SK-N-SH treated with all-trans-retinoic acid at 6 μM for 48 hours (cell line): ENCODE results near the gene AKAP13.

ENCODE experiments used
- ATAC-seq: fragments of 200-7000 bp; cut with Tn5 transposase; 3 replicates; pipeline ENCODE4 v1.9.1; 2020; ENCODE audit warnings: mild to moderate bottlenecking, moderate library complexity
- ARNTL ChIP-seq: fragments of 450-650 bp; formaldehyde crosslinking; IDR thresholded peaks from 2 replicates; pipeline ENCODE4 v1.5.0; 2020; ENCODE audit warnings: low read depth, mild to moderate bottlenecking, moderate library complexity, borderline replicate concordance
- BACH2 ChIP-seq: fragments of 250-450 bp; sonication (Bioruptor Pico); IDR thresholded peaks from 2 replicates; pipeline ENCODE4 v1.9.0; 2021; ENCODE audit warnings: mild to moderate bottlenecking, borderline replicate concordance
- CSDC2 ChIP-seq: fragments of 250-450 bp; sonication (Bioruptor Pico); IDR thresholded peaks from 2 replicates; pipeline ENCODE4 v1.5.0; 2020; ENCODE audit warnings: mild to moderate bottlenecking, moderate library complexity
- ESRRG ChIP-seq: fragments of 250-450 bp; sonication (Bioruptor Pico); IDR thresholded peaks from 2 replicates; pipeline ENCODE4 v1.6.1; 2021; ENCODE audit warnings: mild to moderate bottlenecking
- GLIS3 ChIP-seq: fragments of 250-450 bp; sonication (Bioruptor Pico); IDR thresholded peaks from 2 replicates; pipeline ENCODE4 v1.5.0; 2020; ENCODE audit warnings: mild to moderate bottlenecking, moderate library complexity
- ISL1 ChIP-seq: fragments of 250-450 bp; sonication (Bioruptor Pico); IDR thresholded peaks from 2 replicates; pipeline ENCODE4 v2.1.2; 2022; ENCODE audit warnings: mild to moderate bottlenecking, moderate library complexity
- OSR1 ChIP-seq: fragments of 250-450 bp; sonication (Bioruptor Pico); IDR thresholded peaks from 2 replicates; pipeline ENCODE4 v1.8.0; 2022; ENCODE audit warnings: moderate library complexity, mild to moderate bottlenecking, inconsistent platforms
- PPARA ChIP-seq: fragments of 250-450 bp; sonication (Bioruptor Pico); IDR thresholded peaks from 2 replicates; pipeline ENCODE4 v1.5.0; 2020; ENCODE audit warnings: mild to moderate bottlenecking, borderline replicate concordance
- RARB ChIP-seq: fragments of 250-450 bp; sonication (Bioruptor Pico); IDR thresholded peaks from 2 replicates; pipeline ENCODE4 v1.8.0; 2021; ENCODE audit warnings: mild to moderate bottlenecking, moderate library complexity
- SNAI2 ChIP-seq: fragments of 250-450 bp; sonication (Bioruptor Pico); IDR thresholded peaks from 2 replicates; pipeline ENCODE4 v1.5.0; 2020; ENCODE audit warnings: mild to moderate bottlenecking, moderate library complexity
- TOX ChIP-seq: fragments of 250-450 bp; sonication (Bioruptor Pico); IDR thresholded peaks from 2 replicates; pipeline ENCODE4 v1.8.0; 2021; ENCODE audit warnings: mild to moderate bottlenecking, moderate library complexity, borderline replicate concordance
- ZC3H10 ChIP-seq: fragments of 250-450 bp; sonication (Bioruptor Pico); IDR thresholded peaks from 2 replicates; pipeline ENCODE4 v1.5.1; 2021; ENCODE audit warnings: mild to moderate bottlenecking, moderate library complexity
- ZFP3 ChIP-seq: fragments of 250-450 bp; sonication (Bioruptor Pico); IDR thresholded peaks from 2 replicates; pipeline ENCODE4 v1.5.0; 2020; ENCODE audit warnings: mild to moderate bottlenecking, moderate library complexity
- ZFP30 ChIP-seq: fragments of 450-650 bp; formaldehyde crosslinking; IDR thresholded peaks from 2 replicates; pipeline ENCODE4 v1.5.0; 2022; ENCODE audit warnings: mild to moderate bottlenecking, moderate library complexity
- ZNF565 ChIP-seq: fragments of 450-650 bp; formaldehyde crosslinking; conservative IDR thresholded peaks from 2 replicates; pipeline ENCODE4 v1.5.0; 2020; ENCODE audit warnings: low read depth, mild to moderate bottlenecking, moderate library complexity
- ZNF70 ChIP-seq: fragments of 450-650 bp; formaldehyde crosslinking; IDR thresholded peaks from 2 replicates; pipeline ENCODE4 v1.5.0; 2020; ENCODE audit warnings: mild to moderate bottlenecking, moderate library complexity
- ZNF8 ChIP-seq: fragments of 450-650 bp; formaldehyde crosslinking; IDR thresholded peaks from 2 replicates; pipeline ENCODE4 v1.5.0; 2020; ENCODE audit warnings: mild to moderate bottlenecking, moderate library complexity
- TF ChIP-seq, protein P1 (sequence below): fragments of 250-450 bp; sonication (Bioruptor Pico); IDR thresholded peaks from 2 replicates; pipeline ENCODE4 v1.5.0; 2020; ENCODE audit warnings: mild to moderate bottlenecking, moderate library complexity
- TF ChIP-seq, protein P2 (sequence below): fragments of 250-450 bp; sonication (Bioruptor Pico); IDR thresholded peaks from 2 replicates; pipeline ENCODE4 v1.8.0; 2021; ENCODE audit warnings: low read depth, mild to moderate bottlenecking, moderate library complexity, borderline replicate concordance
- TF ChIP-seq, protein P3 (sequence below): fragments of 250-450 bp; sonication (Bioruptor Pico); IDR thresholded peaks from 2 replicates; pipeline ENCODE4 v1.5.1; 2020; ENCODE audit warnings: low read depth, mild to moderate bottlenecking, moderate library complexity
- TF ChIP-seq, protein P4 (sequence below): fragments of 250-450 bp; sonication (Bioruptor Pico); IDR thresholded peaks from 2 replicates; pipeline ENCODE4 v1.5.1; 2021; ENCODE audit warnings: mild to moderate bottlenecking, moderate library complexity

Gene AKAP13

DNA sequence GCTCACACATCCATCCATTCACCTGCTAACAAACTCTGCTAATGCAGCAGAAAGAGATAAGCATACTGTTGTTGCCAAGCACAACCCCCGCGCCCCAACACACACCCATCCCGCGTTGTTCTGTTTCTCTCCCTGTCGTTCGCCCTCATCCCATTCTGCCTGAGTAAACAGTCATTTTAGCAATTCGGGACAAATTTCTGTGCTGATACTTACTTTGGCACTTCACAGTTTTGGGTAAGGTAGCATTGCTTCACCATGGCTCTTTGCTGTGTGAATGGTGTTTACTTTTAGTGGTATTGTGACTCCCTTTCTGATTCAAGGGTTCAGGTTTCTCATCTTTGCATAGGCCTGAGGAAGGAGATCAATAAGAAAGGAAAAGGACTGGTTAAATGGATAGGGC lies 149.7 kb downstream of the AKAP13 start:
- TF ChIP-seq TOX (CRISPR knock-in tag): no peak
- no peak for TF ChIP-seq ZNF8 (CRISPR knock-in tag)
- TF ChIP-seq, protein P1, sequence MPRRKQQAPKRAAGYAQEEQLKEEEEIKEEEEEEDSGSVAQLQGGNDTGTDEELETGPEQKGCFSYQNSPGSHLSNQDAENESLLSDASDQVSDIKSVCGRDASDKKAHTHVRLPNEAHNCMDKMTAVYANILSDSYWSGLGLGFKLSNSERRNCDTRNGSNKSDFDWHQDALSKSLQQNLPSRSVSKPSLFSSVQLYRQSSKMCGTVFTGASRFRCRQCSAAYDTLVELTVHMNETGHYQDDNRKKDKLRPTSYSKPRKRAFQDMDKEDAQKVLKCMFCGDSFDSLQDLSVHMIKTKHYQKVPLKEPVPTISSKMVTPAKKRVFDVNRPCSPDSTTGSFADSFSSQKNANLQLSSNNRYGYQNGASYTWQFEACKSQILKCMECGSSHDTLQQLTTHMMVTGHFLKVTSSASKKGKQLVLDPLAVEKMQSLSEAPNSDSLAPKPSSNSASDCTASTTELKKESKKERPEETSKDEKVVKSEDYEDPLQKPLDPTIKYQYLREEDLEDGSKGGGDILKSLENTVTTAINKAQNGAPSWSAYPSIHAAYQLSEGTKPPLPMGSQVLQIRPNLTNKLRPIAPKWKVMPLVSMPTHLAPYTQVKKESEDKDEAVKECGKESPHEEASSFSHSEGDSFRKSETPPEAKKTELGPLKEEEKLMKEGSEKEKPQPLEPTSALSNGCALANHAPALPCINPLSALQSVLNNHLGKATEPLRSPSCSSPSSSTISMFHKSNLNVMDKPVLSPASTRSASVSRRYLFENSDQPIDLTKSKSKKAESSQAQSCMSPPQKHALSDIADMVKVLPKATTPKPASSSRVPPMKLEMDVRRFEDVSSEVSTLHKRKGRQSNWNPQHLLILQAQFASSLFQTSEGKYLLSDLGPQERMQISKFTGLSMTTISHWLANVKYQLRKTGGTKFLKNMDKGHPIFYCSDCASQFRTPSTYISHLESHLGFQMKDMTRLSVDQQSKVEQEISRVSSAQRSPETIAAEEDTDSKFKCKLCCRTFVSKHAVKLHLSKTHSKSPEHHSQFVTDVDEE: no peak
- TF ChIP-seq SNAI2: no peak
- no peak for TF ChIP-seq ZC3H10
- no peak for TF ChIP-seq PPARA (CRISPR knock-in tag)
- no peak for TF ChIP-seq GLIS3
- TF ChIP-seq ZFP30 (CRISPR knock-in tag): no peak
- TF ChIP-seq BACH2 (CRISPR knock-in tag): no peak
- no peak for TF ChIP-seq ZNF565
- no peak for TF ChIP-seq CSDC2 (CRISPR knock-in tag)
- no peak for TF ChIP-seq OSR1 (CRISPR knock-in tag)
- TF ChIP-seq, protein P2, sequence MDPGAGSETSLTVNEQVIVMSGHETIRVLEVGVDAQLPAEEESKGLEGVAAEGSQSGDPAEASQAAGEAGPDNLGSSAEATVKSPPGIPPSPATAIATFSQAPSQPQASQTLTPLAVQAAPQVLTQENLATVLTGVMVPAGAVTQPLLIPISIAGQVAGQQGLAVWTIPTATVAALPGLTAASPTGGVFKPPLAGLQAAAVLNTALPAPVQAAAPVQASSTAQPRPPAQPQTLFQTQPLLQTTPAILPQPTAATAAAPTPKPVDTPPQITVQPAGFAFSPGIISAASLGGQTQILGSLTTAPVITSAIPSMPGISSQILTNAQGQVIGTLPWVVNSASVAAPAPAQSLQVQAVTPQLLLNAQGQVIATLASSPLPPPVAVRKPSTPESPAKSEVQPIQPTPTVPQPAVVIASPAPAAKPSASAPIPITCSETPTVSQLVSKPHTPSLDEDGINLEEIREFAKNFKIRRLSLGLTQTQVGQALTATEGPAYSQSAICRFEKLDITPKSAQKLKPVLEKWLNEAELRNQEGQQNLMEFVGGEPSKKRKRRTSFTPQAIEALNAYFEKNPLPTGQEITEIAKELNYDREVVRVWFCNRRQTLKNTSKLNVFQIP (CRISPR knock-in tag): no peak
- TF ChIP-seq, protein P3, sequence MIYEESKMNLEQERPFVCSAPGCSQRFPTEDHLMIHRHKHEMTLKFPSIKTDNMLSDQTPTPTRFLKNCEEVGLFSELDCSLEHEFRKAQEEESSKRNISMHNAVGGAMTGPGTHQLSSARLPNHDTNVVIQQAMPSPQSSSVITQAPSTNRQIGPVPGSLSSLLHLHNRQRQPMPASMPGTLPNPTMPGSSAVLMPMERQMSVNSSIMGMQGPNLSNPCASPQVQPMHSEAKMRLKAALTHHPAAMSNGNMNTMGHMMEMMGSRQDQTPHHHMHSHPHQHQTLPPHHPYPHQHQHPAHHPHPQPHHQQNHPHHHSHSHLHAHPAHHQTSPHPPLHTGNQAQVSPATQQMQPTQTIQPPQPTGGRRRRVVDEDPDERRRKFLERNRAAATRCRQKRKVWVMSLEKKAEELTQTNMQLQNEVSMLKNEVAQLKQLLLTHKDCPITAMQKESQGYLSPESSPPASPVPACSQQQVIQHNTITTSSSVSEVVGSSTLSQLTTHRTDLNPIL (CRISPR knock-in tag): no peak
- no peak for TF ChIP-seq ZFP3 (CRISPR knock-in tag)
- no peak for TF ChIP-seq ARNTL (CRISPR knock-in tag)
- TF ChIP-seq, protein P4, sequence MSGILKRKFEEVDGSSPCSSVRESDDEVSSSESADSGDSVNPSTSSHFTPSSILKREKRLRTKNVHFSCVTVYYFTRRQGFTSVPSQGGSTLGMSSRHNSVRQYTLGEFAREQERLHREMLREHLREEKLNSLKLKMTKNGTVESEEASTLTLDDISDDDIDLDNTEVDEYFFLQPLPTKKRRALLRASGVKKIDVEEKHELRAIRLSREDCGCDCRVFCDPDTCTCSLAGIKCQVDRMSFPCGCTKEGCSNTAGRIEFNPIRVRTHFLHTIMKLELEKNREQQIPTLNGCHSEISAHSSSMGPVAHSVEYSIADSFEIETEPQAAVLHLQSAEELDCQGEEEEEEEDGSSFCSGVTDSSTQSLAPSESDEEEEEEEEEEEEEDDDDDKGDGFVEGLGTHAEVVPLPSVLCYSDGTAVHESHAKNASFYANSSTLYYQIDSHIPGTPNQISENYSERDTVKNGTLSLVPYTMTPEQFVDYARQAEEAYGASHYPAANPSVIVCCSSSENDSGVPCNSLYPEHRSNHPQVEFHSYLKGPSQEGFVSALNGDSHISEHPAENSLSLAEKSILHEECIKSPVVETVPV (CRISPR knock-in tag): no peak
- no peak for TF ChIP-seq RARB (CRISPR knock-in tag)
- TF ChIP-seq ISL1 (CRISPR knock-in tag): no peak
- no peak for ATAC-seq

DNA sequence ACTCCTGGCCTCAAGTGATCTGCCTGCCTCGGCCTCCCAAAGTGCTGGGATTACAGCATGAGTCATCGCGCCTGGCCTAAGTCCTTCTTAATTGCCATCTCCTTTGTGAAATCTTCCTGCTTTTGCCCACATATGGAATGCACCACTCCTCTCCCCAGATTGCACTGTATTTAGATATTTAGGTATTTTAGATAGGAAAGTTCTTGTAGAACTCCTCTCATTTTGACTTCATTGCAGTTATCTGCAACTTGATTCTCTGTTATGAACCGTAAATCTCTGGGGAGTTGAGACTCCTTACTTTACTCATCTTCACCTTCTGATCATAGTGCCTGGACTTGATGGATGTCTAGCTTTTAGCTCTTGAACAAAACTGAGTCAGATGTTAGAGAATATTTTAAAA lies 150.7 kb downstream of the AKAP13 start:
- no peak for TF ChIP-seq ZC3H10
- TF ChIP-seq, protein P4 (CRISPR knock-in tag): no peak
- TF ChIP-seq ESRRG (CRISPR knock-in tag): no peak
- TF ChIP-seq, protein P1: no peak
- TF ChIP-seq, protein P2 (CRISPR knock-in tag): no peak
- no peak for TF ChIP-seq ZNF8 (CRISPR knock-in tag)
- TF ChIP-seq CSDC2 (CRISPR knock-in tag): no peak
- TF ChIP-seq, protein P3 (CRISPR knock-in tag): no peak
- TF ChIP-seq SNAI2: no peak
- no peak for TF ChIP-seq ISL1 (CRISPR knock-in tag)
- no peak for TF ChIP-seq TOX (CRISPR knock-in tag)
- TF ChIP-seq BACH2 (CRISPR knock-in tag): no peak
- TF ChIP-seq ZNF70: no peak
- ATAC-seq: no peak; the same call in 2 of the 3 replicates
